Stimulated activated CD4-positive, alpha-beta T cell treated with anti-CD3 and anti-CD28 coated beads, Interleukin-1b, Interleukin-23, amount 100 ng/mL, for 24 hours (primary cell): ENCODE data around the gene RAD51C.
"Not testable (repeated sequence)": the region's sequence is repeated elsewhere in the genome, so short reads cannot be mapped to it uniquely, and the experiment has no call there.

ENCODE experiments used
- DNase-seq, 4 experiments: peaks; one replicate each; pipeline ENCODE4 v3.0.0-alpha.2; 2020; ENCODE audit warnings: low read depth in 4 of 4, low spot score in 1 of 4

The RAD51C gene

DNA sequence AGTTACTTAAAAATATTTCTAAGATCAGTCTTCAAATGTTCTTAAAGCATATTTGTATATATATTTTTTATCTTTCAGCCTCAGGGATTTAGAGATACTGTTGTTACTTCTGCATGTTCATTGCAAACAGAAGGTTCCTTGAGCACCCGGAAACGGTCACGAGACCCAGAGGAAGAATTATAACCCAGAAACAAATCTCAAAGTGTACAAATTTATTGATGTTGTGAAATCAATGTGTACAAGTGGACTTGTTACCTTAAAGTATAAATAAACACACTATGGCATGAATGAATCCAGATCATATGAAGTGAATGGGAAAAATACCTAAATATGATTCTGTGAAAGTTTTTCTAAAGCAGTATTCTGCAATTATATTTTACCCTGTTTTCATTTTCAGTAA lies 41.6 kb downstream of the RAD51C start:
- DNase-seq: no peak

GRCh38 chr17:58734811-58735210 lies 42.4 kb downstream of the RAD51C start:
- DNase-seq: no peak

GRCh38 chr17:58741121-58741625 lies 48.8 kb downstream of the RAD51C start:
- DNase-seq: no peak

- no peak for DNase-seq
Observed at GRCh38 chr17:58747674-58748073, 55.3 kb downstream of the RAD51C start.

DNA sequence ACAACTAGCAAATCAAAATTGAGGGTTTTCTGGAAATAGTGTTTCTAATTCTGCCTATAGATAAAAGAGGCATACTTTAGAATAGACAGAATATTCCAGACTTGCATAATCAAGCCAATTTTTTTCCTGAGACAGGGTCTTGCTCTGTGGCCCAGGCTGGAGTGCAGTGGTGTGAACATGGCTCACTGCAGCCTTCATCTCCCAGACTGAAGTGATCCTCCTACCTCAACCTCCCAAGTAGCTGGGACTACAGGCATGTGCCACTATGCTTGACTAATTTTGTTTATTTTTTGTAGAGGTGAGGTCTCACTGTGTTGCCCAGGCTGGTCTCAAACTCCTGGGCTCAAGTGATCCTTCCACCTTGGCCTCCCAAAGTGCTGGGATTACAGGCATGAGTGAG lies 57.2 kb downstream of the RAD51C start:
- not testable (repeated sequence) for DNase-seq

DNA sequence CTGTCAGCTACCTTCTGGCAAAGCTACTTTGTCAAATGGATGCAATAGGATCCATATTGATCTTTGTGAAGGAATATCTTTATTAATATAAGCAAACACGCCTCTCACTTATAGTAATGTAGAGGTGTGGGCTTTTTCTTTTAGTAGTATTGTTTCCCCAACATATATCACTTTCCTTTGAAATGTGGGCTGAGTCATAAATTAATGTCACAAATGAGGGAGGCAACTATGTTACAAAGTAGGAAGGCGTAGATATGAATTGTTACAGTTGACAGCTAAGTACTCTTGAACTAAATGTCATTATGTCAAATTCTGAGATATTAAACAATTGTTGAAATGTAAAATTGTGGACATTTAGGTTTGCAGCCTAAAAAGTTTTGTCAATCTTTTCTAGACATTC lies 60.6 kb downstream of the RAD51C start:
- DNase-seq: no peak

- DNase-seq: no peak
Observed at GRCh38 chr17:58755269-58755576, 62.8 kb downstream of the RAD51C start.

- peak in 3 of 4 experiments; percentile 14 to 45 (median 29) for DNase-seq
Observed at GRCh38 chr17:58755577-58756245, 63.3 kb downstream of the RAD51C start, which contains the start of gene PPM1E. PPM1E (plus strand) TSS chr17:58755854.

GRCh38 chr17:58756246-58757161 lies 64.1 kb downstream of the RAD51C start:
- DNase-seq: no peak

- DNase-seq: no peak
Observed at GRCh38 chr17:58757162-58757613, 64.8 kb downstream of the RAD51C start.

GRCh38 chr17:58758890-58759289 lies 66.5 kb downstream of the RAD51C start:
- no peak for DNase-seq

DNA sequence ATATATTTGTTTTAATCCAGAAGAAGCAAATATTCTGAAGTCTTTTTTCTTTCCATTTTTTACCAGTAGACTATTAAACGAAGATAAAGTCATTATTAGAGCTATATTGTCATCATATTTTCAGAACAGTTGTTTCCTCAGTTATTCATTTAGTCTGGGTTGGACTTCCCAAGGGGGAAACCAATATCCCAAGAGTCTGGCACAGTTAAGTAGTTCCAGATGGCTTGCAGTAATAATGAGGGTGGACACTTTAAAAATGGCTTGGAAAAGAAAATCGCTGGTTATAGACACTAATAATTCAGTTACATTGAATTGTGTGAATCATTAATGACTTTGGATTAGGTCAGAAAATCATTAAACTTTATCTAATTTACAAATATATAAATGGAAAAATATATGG lies 67.1 kb downstream of the RAD51C start:
- DNase-seq: no peak

GRCh38 chr17:58760248-58760647 lies 67.8 kb downstream of the RAD51C start:
- no peak for DNase-seq

GRCh38 chr17:58763263-58763662 lies 70.9 kb downstream of the RAD51C start:
- no peak for DNase-seq

DNA sequence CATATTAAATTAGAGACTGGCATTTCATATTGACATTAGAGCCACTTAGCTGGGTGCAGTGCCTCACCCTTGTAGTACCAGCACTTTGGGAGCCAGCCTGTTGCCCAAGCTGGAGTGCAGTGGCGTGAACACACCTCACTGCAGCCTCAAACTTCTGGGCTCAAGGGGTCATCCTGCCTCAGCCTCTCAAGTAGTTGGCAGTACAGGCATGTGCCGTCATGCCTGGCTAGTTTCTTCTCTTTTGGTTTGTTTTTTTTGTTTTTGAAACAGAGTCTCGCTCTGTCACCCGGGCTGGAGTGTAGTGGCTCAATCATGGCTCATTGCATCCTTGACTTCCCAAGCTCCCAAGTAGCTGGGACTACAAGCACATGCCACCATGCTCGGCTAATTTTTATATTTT lies 72.0 kb downstream of the RAD51C start:
- no peak for DNase-seq

DNA sequence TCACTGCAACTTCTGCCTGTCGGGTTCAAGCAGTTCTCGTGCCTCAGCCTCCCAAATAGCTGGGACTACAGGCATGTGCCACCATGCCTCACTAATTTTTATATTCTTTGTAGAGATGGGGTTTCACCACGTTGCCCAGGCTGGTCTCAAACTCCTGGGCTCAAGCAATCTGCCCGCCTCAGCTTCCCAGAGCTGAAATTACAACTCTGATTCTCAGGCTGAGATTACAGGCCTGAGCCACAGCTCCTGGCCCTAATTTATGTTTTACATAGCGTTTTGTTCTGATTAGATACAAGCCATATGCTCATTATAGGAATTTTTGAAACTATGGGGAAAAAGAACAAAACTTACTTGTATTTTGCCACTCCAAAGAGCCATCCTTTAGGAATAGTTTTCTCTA lies 86.1 kb downstream of the RAD51C start:
- not testable (repeated sequence) for DNase-seq

DNA sequence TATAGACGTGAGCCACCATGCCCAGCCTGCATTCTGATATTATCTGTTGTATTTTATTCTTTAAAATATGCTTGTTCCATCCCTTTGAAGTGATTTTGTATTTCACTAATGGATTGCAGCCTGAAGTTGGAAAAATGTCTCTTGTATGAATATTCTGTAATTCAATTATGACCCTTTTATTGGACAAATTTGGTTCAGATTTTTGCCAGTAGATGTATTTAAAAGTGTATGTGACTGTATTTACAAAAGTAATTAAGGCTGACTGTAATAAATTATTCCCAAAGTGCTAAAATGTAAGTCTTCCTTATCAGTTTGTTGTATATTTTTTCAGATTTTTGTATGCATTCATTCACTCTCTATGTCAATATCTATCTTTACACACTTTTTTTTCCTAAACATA lies 87.0 kb downstream of the RAD51C start:
- DNase-seq: no peak

GRCh38 chr17:58783380-58783779 lies 91.0 kb downstream of the RAD51C start:
- no peak for DNase-seq

- DNase-seq: no peak
Observed at GRCh38 chr17:58785097-58785496, 92.7 kb downstream of the RAD51C start.
